H1 (cell line): ENCODE results near the gene FASLG. TPM values are rescaled to one million over a fixed set of nuclear protein-coding genes. Genes with fewer than 3 reads are reported as not detected.

Experiments
- CTCF ChIA-PET: fragments of 300-600 bp; sonication (Branson Sonifier 250); formaldehyde crosslinking; loops from one replicate; lab custom pipeline; 2021; ENCODE audit not compliant: partially characterized antibody; lab: Charles Lee
- POLR2A ChIA-PET: fragments of 300-600 bp; sonication (Branson Sonifier 250); formaldehyde crosslinking; loops from one replicate; lab custom pipeline; 2021; ENCODE audit warnings: inconsistent platforms; ENCODE audit not compliant: partially characterized antibody; lab: Charles Lee
- DNase-seq, 2 experiments: peaks; one replicate each; pipeline versions ENCODE4 v3.0.0 to v3.0.0-alpha.2; 2010 to 2022; ENCODE audit warnings: low spot score in 2 of 2, low read depth in 1 of 2, mixed read lengths in 1 of 2
- FAIRE-seq: peaks from 2 replicates; lab custom pipeline; 2011; peaks lifted over from hg19 to GRCh38; lab: Jason Lieb, UNC
- H2AFZ ChIP-seq: 2 replicates; pipeline ENCODE4 v1.8.1; 2012; ENCODE audit warnings: low read length, inconsistent platforms
- H2AK5ac ChIP-seq: 2 replicates; pipeline ENCODE4 v1.6.1; 2013; ENCODE audit warnings: low read depth, low read length
- H2BK120ac ChIP-seq: replicated peaks from 2 replicates; pipeline ENCODE3; 2013; ENCODE audit warnings: low read depth, low read length, inconsistent platforms
- H2BK12ac ChIP-seq: 2 replicates; pipeline ENCODE4 v1.6.1; 2013; ENCODE audit warnings: low read depth, low read length
- H2BK15ac ChIP-seq: 2 replicates; pipeline ENCODE4 v1.6.1; 2013; ENCODE audit warnings: low read length
- H2BK20ac ChIP-seq: 2 replicates; pipeline ENCODE4 v1.6.1; 2013; ENCODE audit warnings: low read length
- H2BK5ac ChIP-seq: 2 replicates; pipeline ENCODE4 v1.6.1; 2013; ENCODE audit warnings: low read depth, low read length
- H3K14ac ChIP-seq: 2 replicates; pipeline ENCODE4 v1.6.1; 2013; ENCODE audit warnings: inconsistent platforms; ENCODE audit not compliant: insufficient read length
- H3K18ac ChIP-seq: 2 replicates; pipeline ENCODE4 v1.6.1; 2013; ENCODE audit warnings: low read length; ENCODE audit errors: extremely low read depth
- H3K23ac ChIP-seq: 2 replicates; pipeline ENCODE4 v1.6.1; 2013; ENCODE audit warnings: inconsistent platforms; ENCODE audit not compliant: insufficient read length
- H3K23me2 ChIP-seq: 2 replicates; pipeline ENCODE4 v1.6.1; 2013; ENCODE audit warnings: low read depth, low read length
- H3K27ac ChIP-seq: 2 replicates; pipeline ENCODE4 v1.6.1; 2011; ENCODE audit warnings: low read depth, low read length, inconsistent platforms
- H3K27me3 ChIP-seq, 4 experiments: replicated peaks in 1 of 4; 1 replicate in 1 of 4; 2 replicates in 3 of 4; pipeline versions ENCODE4 v1.6.1 to v1.8.1; 2011 to 2013; ENCODE audit warnings: low read length in 3 of 4, mild to moderate bottlenecking in 3 of 4, inconsistent platforms in 2 of 4, mixed read lengths in 2 of 4, moderate library complexity in 1 of 4; ENCODE audit not compliant: control insufficient read depth in 3 of 4, insufficient read depth in 3 of 4; ENCODE audit errors: extremely low read depth in 1 of 4
- H3K36me3 ChIP-seq, 4 experiments: 2 replicates each; pipeline versions ENCODE4 v1.6.1 to v1.8.1; 2011 to 2013; ENCODE audit warnings: mild to moderate bottlenecking in 4 of 4, low read length in 3 of 4, moderate library complexity in 2 of 4, control low read depth in 1 of 4, inconsistent platforms in 1 of 4; ENCODE audit not compliant: insufficient read depth in 4 of 4, control insufficient read depth in 2 of 4
- H3K4ac ChIP-seq: replicated peaks from 2 replicates; pipeline ENCODE3; 2013; ENCODE audit warnings: low read length, low read depth, mixed read lengths, inconsistent platforms; ENCODE audit not compliant: insufficient read length
- H3K4me1 ChIP-seq, 4 experiments: replicated peaks in 1 of 4; 1 replicate in 1 of 4; 2 replicates in 3 of 4; pipeline versions ENCODE4 v1.6.1 to v1.8.1; 2011 to 2013; ENCODE audit warnings: low read length in 3 of 4, inconsistent platforms in 2 of 4, mixed read lengths in 1 of 4; ENCODE audit not compliant: insufficient read depth in 4 of 4, control insufficient read depth in 3 of 4
- H3K4me2 ChIP-seq, 2 experiments: 2 replicates each; pipeline versions ENCODE4 v1.6.1 to v1.8.1; 2011 to 2013; ENCODE audit warnings: low read depth in 2 of 2, low read length in 2 of 2, control low read depth in 1 of 2, inconsistent platforms in 1 of 2, mild to moderate bottlenecking in 1 of 2; ENCODE audit not compliant: insufficient read depth in 1 of 2
- H3K4me3 ChIP-seq, 4 experiments: fragments of 200-600, 300-600 bp in 1 of 4; sonication (generic), shearing (Covaris generic), sonication (Bioruptor Twin) in 1 of 4; 2 replicates each; pipeline versions ENCODE4 v1.5.1 to v1.8.1; 2011 to 2016; ENCODE audit warnings: low read length in 4 of 4, low read depth in 3 of 4, control low read depth in 2 of 4, inconsistent platforms in 2 of 4, mild to moderate bottlenecking in 2 of 4, mixed read lengths in 1 of 4, moderate library complexity in 1 of 4; ENCODE audit not compliant: insufficient read depth in 2 of 4; ENCODE audit errors: extremely low read depth in 1 of 4
- H3K56ac ChIP-seq: replicated peaks from 2 replicates; pipeline ENCODE3; 2013; ENCODE audit warnings: low read depth, mild to moderate bottlenecking, mixed read lengths, low read length, inconsistent platforms; ENCODE audit not compliant: insufficient read length
- H3K79me1 ChIP-seq: 2 replicates; pipeline ENCODE4 v1.6.1; 2013; ENCODE audit warnings: low read depth, low read length, control low read depth
- H3K79me2 ChIP-seq, 2 experiments: 2 replicates each; pipeline versions ENCODE4 v1.6.1 to v1.8.1; 2012 to 2013; ENCODE audit warnings: low read length in 2 of 2, mild to moderate bottlenecking in 2 of 2, inconsistent platforms in 1 of 2; ENCODE audit not compliant: insufficient read depth in 2 of 2, control insufficient read depth in 1 of 2
- H3K9ac ChIP-seq, 4 experiments: replicated peaks in 1 of 4; 1 replicate in 1 of 4; 2 replicates in 3 of 4; pipeline versions ENCODE4 v1.6.1 to v1.8.1; 2011 to 2013; ENCODE audit warnings: low read depth in 3 of 4, low read length in 3 of 4, control low read depth in 2 of 4, mild to moderate bottlenecking in 2 of 4, moderate library complexity in 2 of 4, inconsistent platforms in 1 of 4; ENCODE audit errors: extremely low read depth in 1 of 4
- H3K9me3 ChIP-seq, 2 experiments: 2 replicates each; pipeline versions ENCODE4 v1.6.1 to v1.8.1; 2012 to 2013; ENCODE audit warnings: mild to moderate bottlenecking in 2 of 2, moderate library complexity in 2 of 2, control low read depth in 1 of 2, inconsistent platforms in 1 of 2, low read depth in 1 of 2, low read length in 1 of 2, mixed read lengths in 1 of 2; ENCODE audit not compliant: insufficient read depth in 2 of 2
- H4K20me1 ChIP-seq, 2 experiments: replicated peaks in 1 of 2; 2 replicates each; pipeline versions ENCODE3 to v1.8.1; 2011 to 2013; ENCODE audit warnings: inconsistent platforms in 2 of 2, low read length in 2 of 2, mild to moderate bottlenecking in 1 of 2; ENCODE audit not compliant: insufficient read depth in 2 of 2, control insufficient read depth in 1 of 2
- H4K5ac ChIP-seq: 2 replicates; pipeline ENCODE4 v1.6.1; 2013; ENCODE audit warnings: low read length, low read depth, mixed read lengths, inconsistent platforms; ENCODE audit not compliant: insufficient read length
- H4K8ac ChIP-seq: 2 replicates; pipeline ENCODE4 v1.8.0; 2013; ENCODE audit warnings: mild to moderate bottlenecking, moderate library complexity, low read length, inconsistent platforms; ENCODE audit not compliant: insufficient read depth; ENCODE audit errors: extremely low read depth
- H4K91ac ChIP-seq: replicated peaks from 2 replicates; pipeline ENCODE3; 2013; ENCODE audit warnings: low read length, mixed read lengths, inconsistent platforms; ENCODE audit not compliant: insufficient read length
- WGBS, 2 experiments: shearing (Covaris generic) in 1 of 2; methylation state at CpG; one replicate each; pipeline versions ENCODE4 v1.1.6 to v1.1.7; 2013 to 2015; ENCODE audit warnings: low lambda C conversion rate in 2 of 2, mixed read lengths in 2 of 2, inconsistent platforms in 1 of 2, low coverage in 1 of 2, missing lambda C conversion rate in 1 of 2; ENCODE audit not compliant: insufficient replicate concordance in 2 of 2, insufficient coverage in 1 of 2, insufficient read length in 1 of 2; ENCODE audit errors: extremely low coverage in 1 of 2, missing lambda C conversion rate in 1 of 2; 5-methylcytosine and 5-hydroxymethylcytosine counted together
- polyA plus RNA-seq, 7 experiments: library from polyadenylated mRNA; depleted of rRNA in 3 of 7; stranded (reverse) in 5 of 7; unstranded in 2 of 7; fragments of >200 nt in 5 of 7; fragments of 200-250 nt in 2 of 7; gene quantifications; 1 replicate in 5 of 7; 2 replicates in 1 of 7; 4 replicates in 1 of 7; pipeline versions ENCODE4 v1.2.1 to v1.2.3, GENCODE V29; 2011 to 2013; ENCODE audit warnings: missing spikeins in 2 of 7, mixed read lengths in 2 of 7
- total RNA-seq: library from RNA; stranded (reverse); fragmentation: NEBNext Ultra II Directional; extraction: Animal tissue kit (Norgen Biotek cat#: 25700); gene quantifications from 2 replicates; pipeline ENCODE4 v1.2.1, GENCODE V29; 2021
- TF ChIP-seq, protein P1 (sequence below): IDR thresholded peaks from 2 replicates; pipeline ENCODE4 v1.6.1; 2011; ENCODE audit warnings: low read depth, mild to moderate bottlenecking, low read length; ENCODE audit not compliant: insufficient read depth

Gene FASLG
- total and polyA plus RNA-seq, 2 of the 8 experiments (the other 6 are each of a cell fraction or from before 2014, with no cell fraction given), result not detected

DNA sequence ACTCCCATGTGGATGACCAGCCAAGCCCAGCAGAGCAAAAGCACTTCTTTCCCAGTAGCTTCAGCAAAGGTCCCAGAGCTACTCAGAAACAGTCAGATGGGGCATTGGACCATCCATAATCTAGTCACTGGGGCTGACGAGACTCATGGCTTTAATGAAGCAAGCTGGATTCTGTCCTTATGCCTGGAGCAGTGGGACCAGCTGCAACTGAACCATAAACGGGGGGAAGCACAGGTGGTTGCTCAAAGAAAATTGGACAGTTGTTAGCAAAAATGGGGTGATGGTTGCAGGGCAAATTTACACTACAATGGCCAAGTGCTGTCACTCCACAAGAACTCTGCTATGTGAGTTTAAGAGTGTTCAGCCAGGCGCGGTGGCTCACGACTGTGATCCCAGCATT is 17.4 kb upstream of the FASLG start:
- WGBS, 2 experiments, result 74% methylated on average over 5 of the region's 5 CpGs; no CpG with 5 or more reads in 1 of the 2 experiments

More for the DNA sequence above, 17.4 kb upstream of the FASLG start:
- no peaks in the 10 kb centered on the region for H3K4me1 ChIP-seq
- H2BK5ac ChIP-seq, result no peak overlapping the region
- H2AK5ac ChIP-seq, result no peak overlapping the region
- TF ChIP-seq, protein P1, sequence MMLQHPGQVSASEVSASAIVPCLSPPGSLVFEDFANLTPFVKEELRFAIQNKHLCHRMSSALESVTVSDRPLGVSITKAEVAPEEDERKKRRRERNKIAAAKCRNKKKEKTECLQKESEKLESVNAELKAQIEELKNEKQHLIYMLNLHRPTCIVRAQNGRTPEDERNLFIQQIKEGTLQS, result no peak
- TF ChIP-seq, all 59 proteins: peak for 0
- DNase-seq (no peak), FAIRE-seq (no peak)
- H3K79me2 ChIP-seq, result no peaks in the 10 kb centered on the region
- no peak overlapping the region for H3K14ac ChIP-seq
- H2BK20ac ChIP-seq, result no peak overlapping the region
- no peak overlapping the region for H3K4me2 ChIP-seq
- H3K18ac ChIP-seq, result no peak overlapping the region
- ChIA-PET CTCF (interaction anchor here (0.9 to 1.6 kb wide), 3 partner anchors 10 to 86 kb away, joined by 3 to 4 read pairs (median 3); no protein-coding TSS in a partner anchor), POLR2A (no interaction called here)
- no peak overlapping the region for H4K5ac ChIP-seq
- no peak overlapping the region for H4K91ac ChIP-seq
- no peaks in the 10 kb centered on the region for H4K20me1 ChIP-seq
- H3K36me3 ChIP-seq, result no peaks in the 10 kb centered on the region
- no peaks in the 10 kb centered on the region for H3K27me3 ChIP-seq
- H2BK15ac ChIP-seq, result no peak overlapping the region
- no peak overlapping the region for H3K27ac ChIP-seq
- no peak overlapping the region for H2AFZ ChIP-seq
- no peak overlapping the region for H3K9ac ChIP-seq
- H2BK12ac ChIP-seq, result no peak overlapping the region
- no peak overlapping the region for H4K8ac ChIP-seq
- H3K4ac ChIP-seq, result no peak overlapping the region
- no peak overlapping the region for H3K4me3 ChIP-seq
- H3K56ac ChIP-seq, result no peak overlapping the region
- H3K79me1 ChIP-seq, result no peaks in the 10 kb centered on the region
- no peak overlapping the region for H2BK120ac ChIP-seq
- H3K9me3 ChIP-seq, result no peaks in the 10 kb centered on the region; a peak in 1 of 4 replicates
- no peak overlapping the region for H3K23ac ChIP-seq
- no peaks in the 10 kb centered on the region for H3K23me2 ChIP-seq
